ENCODE data around the gene METTL2B.

DNA sequence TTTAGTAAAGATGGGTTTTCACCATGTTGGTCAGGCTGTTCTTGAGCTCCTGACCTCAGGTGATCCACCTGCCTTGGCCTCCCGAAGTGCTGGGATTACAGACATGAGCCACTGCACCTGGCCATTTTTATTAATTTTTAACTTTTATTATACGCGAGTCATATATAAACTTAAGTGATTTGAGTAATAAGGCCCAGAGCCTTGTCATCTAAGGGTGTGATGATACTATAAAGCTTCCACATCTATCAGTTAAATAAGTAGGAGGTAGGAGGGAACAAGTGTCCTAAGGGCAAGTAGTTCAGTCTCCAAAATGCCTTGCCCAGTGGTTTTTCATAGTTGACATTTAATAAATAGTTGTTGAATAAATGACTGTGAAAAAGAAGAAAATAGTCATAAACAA is 34.2 kb upstream of the METTL2B start:
- no peak for TF ChIP-seq POLR2A (IDR thresholded peaks at IDR 0.05)
- TF ChIP-seq, protein P1, sequence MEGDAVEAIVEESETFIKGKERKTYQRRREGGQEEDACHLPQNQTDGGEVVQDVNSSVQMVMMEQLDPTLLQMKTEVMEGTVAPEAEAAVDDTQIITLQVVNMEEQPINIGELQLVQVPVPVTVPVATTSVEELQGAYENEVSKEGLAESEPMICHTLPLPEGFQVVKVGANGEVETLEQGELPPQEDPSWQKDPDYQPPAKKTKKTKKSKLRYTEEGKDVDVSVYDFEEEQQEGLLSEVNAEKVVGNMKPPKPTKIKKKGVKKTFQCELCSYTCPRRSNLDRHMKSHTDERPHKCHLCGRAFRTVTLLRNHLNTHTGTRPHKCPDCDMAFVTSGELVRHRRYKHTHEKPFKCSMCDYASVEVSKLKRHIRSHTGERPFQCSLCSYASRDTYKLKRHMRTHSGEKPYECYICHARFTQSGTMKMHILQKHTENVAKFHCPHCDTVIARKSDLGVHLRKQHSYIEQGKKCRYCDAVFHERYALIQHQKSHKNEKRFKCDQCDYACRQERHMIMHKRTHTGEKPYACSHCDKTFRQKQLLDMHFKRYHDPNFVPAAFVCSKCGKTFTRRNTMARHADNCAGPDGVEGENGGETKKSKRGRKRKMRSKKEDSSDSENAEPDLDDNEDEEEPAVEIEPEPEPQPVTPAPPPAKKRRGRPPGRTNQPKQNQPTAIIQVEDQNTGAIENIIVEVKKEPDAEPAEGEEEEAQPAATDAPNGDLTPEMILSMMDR (IDR thresholded peaks at IDR 0.05), result no peak

Measured in ovary (tissue), 3 donors.